Adrenal gland (tissue), 12 donors: ENCODE measurements around the gene PGAM5. TPM values are rescaled to one million over a fixed set of nuclear protein-coding genes. Genes with fewer than 3 reads are reported as not detected.
"Not testable (repeated sequence)": the region's sequence is repeated elsewhere in the genome, so short reads cannot be mapped to it uniquely, and the experiment has no call there.

Experiments used
- DNase-seq, 7 donors: peaks; one replicate each; pipeline ENCODE4 v3.0.0-alpha.2; 2019 to 2020
- H3K27ac ChIP-seq, 5 donors: fragments of 200-600 bp; sonication (generic) in 4 of 5; 1 replicate in 3 of 5; 2 replicates in 2 of 5; pipeline versions ENCODE4 v1.5.1 to v1.8.0; 2016 to 2020; ENCODE audit warnings: mild to moderate bottlenecking in 1 of 5
- H3K27me3 ChIP-seq: fragments of 200-600 bp; 2 replicates; pipeline ENCODE4 v1.8.0; 2021
- H3K36me3 ChIP-seq, 2 donors: fragments of 200-600 bp; replicated peaks in 1 of 2; 1 replicate in 1 of 2; 2 replicates in 1 of 2; pipeline versions ENCODE4 v1.5.1 to v1.8.0; 2018 to 2022
- H3K4me1 ChIP-seq, 2 donors: fragments of 200-600 bp; replicated peaks in 1 of 2; 1 replicate in 1 of 2; 2 replicates in 1 of 2; pipeline versions ENCODE4 v1.5.1 to v1.8.0; 2018 to 2021
- H3K4me3 ChIP-seq, 4 donors: fragments of 200-600 bp; sonication (generic) in 3 of 4; one replicate each; pipeline ENCODE4 v1.5.1; 2016 to 2018
- H3K9me3 ChIP-seq, 3 donors: fragments of 200-600 bp; sonication (generic) in 1 of 3; replicated peaks in 1 of 3; 1 replicate in 2 of 3; 2 replicates in 1 of 3; pipeline versions ENCODE4 v1.5.1 to v1.8.0; 2016 to 2021
- CTCF ChIP-seq, 6 experiments: fragments of 450-650 bp in 4 of 6; fragments of 200-600 bp in 2 of 6; sonication (generic) in 1 of 6; IDR thresholded peaks; 1 replicate in 5 of 6; 2 replicates in 1 of 6; pipeline versions ENCODE4 v1.5.1 to v1.8.0; 2016 to 2021; ENCODE audit warnings: antibody characterized with exemption in 6 of 6, mild to moderate bottlenecking in 2 of 6, moderate library complexity in 1 of 6
- POLR2A ChIP-seq, 2 donors: fragments of 450-650 bp; IDR thresholded peaks; one replicate each; pipeline ENCODE4 v1.6.1; 2017; ENCODE audit warnings: antibody characterized with exemption in 2 of 2, mild to moderate bottlenecking in 2 of 2, moderate library complexity in 1 of 2
- WGBS, 4 donors: extraction: QIAGEN DNeasy Blood & Tissue Kit in 2 of 4; methylation state at CpG; one replicate each; pipeline versions ENCODE4 v1.1.5 to v1.1.7; 2013 to 2017; 5-methylcytosine and 5-hydroxymethylcytosine counted together
- intact Hi-C, 2 donors: fragments of 100-400 bp; cut with DNase I; formaldehyde crosslinking; loops; one replicate each; pipeline versions ENCODE4 v1.14.1 to v1.15.0; 2022 to 2023
- polyA plus RNA-seq, 3 donors: library from polyadenylated mRNA; stranded (reverse); fragments of 200-250 nt in 2 of 3; fragments of 350-450 nt in 1 of 3; fragmentation: Illumina TruSeq in 1 of 3; extraction: RNeasy Lipid Tissue Mini Kit (QIAGEN cat#74804) in 1 of 3; gene quantifications; one replicate each; pipeline ENCODE4 v1.2.3, GENCODE V29; 2013 to 2014
- total RNA-seq, 9 donors: library from RNA; depleted of rRNA in 4 of 9; stranded (reverse); fragments of >200 nt in 4 of 9; fragments of 120-200 nt in 1 of 9; fragmentation: NEBNext Ultra II Directional in 1 of 9; extraction: Animal tissue kit (Norgen Biotek cat#: 25700) in 1 of 9; gene quantifications; one replicate each; pipeline versions ENCODE4 v1.1.0 to v1.2.4, GENCODE V29; 2013 to 2023
- donor health status: healthy with polysubstance abuse.
- donor health status: Bipolar disorder and iron deficiency.
- donor health status: DM: yes; HTN: yes; CAD: no.
- donor health status: DM: no; HTN: no; CAD: no.
- donor health status: DM: no; HTN: no; CAD: no.
- donor health status: DM: yes; HTN: yes; CAD: no.

Gene PGAM5
- total and polyA plus RNA-seq, 12 donors: 12.7 to 53.6 (median 33.2) TPM

GRCh38 chr12:132754160-132754932 lies 43.7 kb downstream of the PGAM5 start:
- no peak for DNase-seq
- no peaks in the 10 kb centered on the region for H3K27me3 ChIP-seq
- H3K27ac ChIP-seq: no peak overlapping the region
- H3K4me1 ChIP-seq: peaks cover 0 to 2% of the 10 kb centered on the region in 2 donors
- no peaks in the 10 kb centered on the region for H3K9me3 ChIP-seq
- peaks cover 0 to 70% of the 10 kb centered on the region in 2 donors for H3K36me3 ChIP-seq
- H3K4me3 ChIP-seq: no peak overlapping the region
- WGBS, 4 donors: 88 to 89% (median 88%) methylated on average over 14 of the region's 14 CpGs
- TF ChIP-seq CTCF (IDR thresholded peaks at IDR 0.05): no peak
- no peak for TF ChIP-seq POLR2A (IDR thresholded peaks at IDR 0.05)
- intact Hi-C loops: no loop called here

GRCh38 chr12:132758825-132759224 lies 48.2 kb downstream of the PGAM5 start:
- DNase-seq, H3K27me3 ChIP-seq, intact Hi-C loops, H3K4me3 ChIP-seq, H3K9me3 ChIP-seq: not testable (repeated sequence)
- Histone ChIP-seq H3K4me1 (peaks cover 12 to 25% of the 10 kb centered on the region in 2 donors), H3K36me3 (peaks cover 0 to 28% of the 10 kb centered on the region in 2 donors), H3K27ac (peak overlapping the region in 1 of 5 donors; percentile 10)
- 75 to 89% (median 85%) methylated on average over 10 to 26 of the region's 28 CpGs for WGBS, 4 donors

GRCh38 chr12:132759359-132759758 lies 48.7 kb downstream of the PGAM5 start:
- 91 to 94% (median 91%) methylated on average over 8 of the region's 8 CpGs for WGBS, 4 donors
- H3K27ac ChIP-seq: peak overlapping the region; percentile 90 to 99 (median 92)
- peaks cover 0 to 23% of the 10 kb centered on the region in 2 donors for H3K36me3 ChIP-seq
- no peaks in the 10 kb centered on the region for H3K9me3 ChIP-seq
- peaks cover 12 to 25% of the 10 kb centered on the region in 2 donors for H3K4me1 ChIP-seq
- DNase-seq: no peak
- no peak for TF ChIP-seq CTCF (IDR thresholded peaks at IDR 0.05)
- TF ChIP-seq POLR2A (IDR thresholded peaks at IDR 0.05): no peak
- intact Hi-C loops: no loop called here
- no peak overlapping the region for H3K4me3 ChIP-seq
- no peaks in the 10 kb centered on the region for H3K27me3 ChIP-seq

- 0 to 1% (median 1%) methylated on average over 15 to 93 of the region's 97 CpGs for WGBS, 4 donors
- intact Hi-C loops: no loop called here
- DNase-seq: peak; percentile 48 to 79 (median 70)
- peak within 1 kb of the TSS; percentile 90 to 99 (median 97) for H3K27ac ChIP-seq
- H3K4me1 ChIP-seq: peaks cover 12 to 25% of the 10 kb centered on the region in 2 donors
- no peaks in the 10 kb centered on the region for H3K27me3 ChIP-seq
- peaks cover 0 to 12% of the 10 kb centered on the region in 2 donors for H3K36me3 ChIP-seq
- TF ChIP-seq POLR2A (IDR thresholded peaks at IDR 0.05) (no peak), CTCF (IDR thresholded peaks at IDR 0.05) (no peak)
- no peaks in the 10 kb centered on the region for H3K9me3 ChIP-seq
- peak within 1 kb of the TSS; percentile 41 to 99 (median 58) for H3K4me3 ChIP-seq
Observed at GRCh38 chr12:132761032-132761920, 50.6 kb downstream of the PGAM5 start, which contains the start of gene ANKLE2. TSS of gene ANKLE2 (minus strand) at chr12:132761832. CDS start at chr12:132761798, 34 bp downstream.
